ENCODE measurements around the gene FSTL1.

FSTL1 gene

DNA sequence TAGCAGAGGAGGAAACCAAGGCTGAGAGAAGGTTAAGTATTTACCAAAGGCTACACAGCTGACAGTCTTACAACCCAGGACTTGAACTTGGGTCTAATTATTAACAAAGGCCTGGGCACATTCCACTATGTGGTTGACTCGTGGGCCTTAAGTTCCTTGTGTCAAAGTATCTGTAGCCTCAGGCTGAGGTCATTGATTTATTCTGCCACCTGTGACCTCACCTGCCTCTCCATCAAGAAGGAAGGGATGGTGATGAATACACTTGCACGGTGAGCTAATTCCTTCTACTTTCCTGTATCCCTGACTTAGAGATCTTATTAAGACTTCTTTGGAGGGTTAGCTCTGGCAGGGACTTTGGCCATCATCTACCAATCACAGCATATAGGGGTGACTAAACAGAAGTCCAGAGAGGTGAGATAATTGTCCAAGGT is 81.7 kb downstream of the FSTL1 start:
- ChIA-PET CTCF (interaction anchor here (1.0 kb wide), 1 partner anchor 48 kb away, joined by 3 read pairs; no protein-coding TSS in a partner anchor), POLR2A (interaction anchor here (1.5 kb wide), 1 partner anchor 20 kb away, joined by 4 read pairs; the partner anchor contains the start of gene LRRC58)
- Histone ChIP-seq H3K4me3 (ENCODE audit: low read depth, low read length) (no peak overlapping the region), H3K9me3 (ENCODE audit: control insufficient read depth, insufficient read depth, low read depth, low read length) (no peaks in the 10 kb centered on the region), H3K36me3 (ENCODE audit: control insufficient read depth in 2 of 2, insufficient read depth in 1 of 2, low read length in 2 of 2) (no peaks in the 10 kb centered on the region), H3K27ac (ENCODE audit: extremely low read depth, low read depth, low read length) (no peak overlapping the region), H3K4me1 (ENCODE audit: control insufficient read depth, insufficient read depth, low read length) (no peaks in the 10 kb centered on the region)
- TF ChIP-seq ZNF121 (tag by site-specific recombination; IDR thresholded peaks at IDR 0.05) (no peak), ZNF433 (tag by site-specific recombination; IDR thresholded peaks at IDR 0.05; ENCODE audit: low read depth) (no peak), ZNF366 (tag by site-specific recombination; conservative IDR thresholded peaks at IDR 0.05) (peak; percentile 61)

DNA sequence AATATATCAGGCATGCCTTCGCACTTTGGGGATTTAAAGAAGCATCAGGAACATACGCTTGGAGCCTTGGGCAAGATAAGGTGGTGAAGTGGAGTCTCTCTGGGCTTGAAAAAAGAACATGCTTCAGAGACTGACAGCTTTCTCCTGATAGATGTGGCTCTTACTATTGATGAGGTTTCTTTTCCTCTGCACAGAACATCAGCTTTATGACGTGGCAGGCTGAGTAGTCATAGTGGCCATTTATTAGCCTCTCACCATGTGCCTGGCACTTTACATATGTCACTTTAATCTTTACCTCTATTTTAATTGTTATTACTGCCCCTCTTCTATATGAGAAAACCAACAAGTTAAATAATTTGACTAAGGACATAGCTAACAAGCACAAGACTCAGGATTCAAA is 82.6 kb downstream of the FSTL1 start:
- no peaks in the 10 kb centered on the region for H3K36me3 ChIP-seq (ENCODE audit: control insufficient read depth in 2 of 2, insufficient read depth in 1 of 2, low read length in 2 of 2)
- POLR2A ChIA-PET, result no interaction called here
- no peaks in the 10 kb centered on the region for H3K4me1 ChIP-seq (ENCODE audit: control insufficient read depth, insufficient read depth, low read length)
- H3K4me3 ChIP-seq (ENCODE audit: low read depth, low read length), result no peak overlapping the region
- no peak overlapping the region for H3K27ac ChIP-seq (ENCODE audit: extremely low read depth, low read depth, low read length)
- CTCF ChIA-PET, result interaction anchor here (1.0 kb wide), 1 partner anchor 49 kb away, joined by 3 read pairs; no protein-coding TSS in a partner anchor
- H3K9me3 ChIP-seq (ENCODE audit: control insufficient read depth, insufficient read depth, low read depth, low read length), result no peaks in the 10 kb centered on the region
- TF ChIP-seq ZNF654 (tag by site-specific recombination; IDR thresholded peaks at IDR 0.05; ENCODE audit: low read depth) (no peak), ZNF280D (tag by site-specific recombination; IDR thresholded peaks at IDR 0.05) (no peak), ZNF768 (tag by site-specific recombination; IDR thresholded peaks at IDR 0.05) (no peak), ZNF777 (tag by site-specific recombination; IDR thresholded peaks at IDR 0.05; ENCODE audit: borderline replicate concordance) (no peak), ZNF211 (tag by site-specific recombination; IDR thresholded peaks at IDR 0.05; ENCODE audit: low read depth) (no peak), ZBTB1 (tag by site-specific recombination; IDR thresholded peaks at IDR 0.05) (no peak), ZNF585B (tag by site-specific recombination; IDR thresholded peaks at IDR 0.05) (no peak), PRDM4 (tag by site-specific recombination; IDR thresholded peaks at IDR 0.05) (no peak)
- TF ChIP-seq, protein P1, sequence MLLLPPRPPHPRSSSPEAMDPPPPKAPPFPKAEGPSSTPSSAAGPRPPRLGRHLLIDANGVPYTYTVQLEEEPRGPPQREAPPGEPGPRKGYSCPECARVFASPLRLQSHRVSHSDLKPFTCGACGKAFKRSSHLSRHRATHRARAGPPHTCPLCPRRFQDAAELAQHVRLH (tag by site-specific recombination; IDR thresholded peaks at IDR 0.05), result no peak
- TF ChIP-seq, protein P2, sequence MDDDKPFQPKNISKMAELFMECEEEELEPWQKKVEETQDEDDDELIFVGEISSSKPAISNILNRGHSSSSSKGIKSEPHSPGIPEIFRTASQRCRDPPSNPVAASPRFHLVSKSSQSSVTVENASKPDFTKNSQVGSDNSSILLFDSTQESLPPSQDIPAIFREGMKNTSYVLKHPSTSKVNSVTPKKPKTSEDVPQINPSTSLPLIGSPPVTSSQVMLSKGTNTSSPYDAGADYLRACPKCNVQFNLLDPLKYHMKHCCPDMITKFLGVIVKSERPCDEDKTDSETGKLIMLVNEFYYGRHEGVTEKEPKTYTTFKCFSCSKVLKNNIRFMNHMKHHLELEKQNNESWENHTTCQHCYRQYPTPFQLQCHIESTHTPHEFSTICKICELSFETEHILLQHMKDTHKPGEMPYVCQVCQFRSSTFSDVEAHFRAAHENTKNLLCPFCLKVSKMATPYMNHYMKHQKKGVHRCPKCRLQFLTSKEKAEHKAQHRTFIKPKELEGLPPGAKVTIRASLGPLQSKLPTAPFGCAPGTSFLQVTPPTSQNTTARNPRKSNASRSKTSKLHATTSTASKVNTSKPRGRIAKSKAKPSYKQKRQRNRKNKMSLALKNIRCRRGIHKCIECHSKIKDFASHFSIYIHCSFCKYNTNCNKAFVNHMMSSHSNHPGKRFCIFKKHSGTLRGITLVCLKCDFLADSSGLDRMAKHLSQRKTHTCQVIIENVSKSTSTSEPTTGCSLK (tag by site-specific recombination; IDR thresholded peaks at IDR 0.05), result no peak
- TF ChIP-seq, protein P3, sequence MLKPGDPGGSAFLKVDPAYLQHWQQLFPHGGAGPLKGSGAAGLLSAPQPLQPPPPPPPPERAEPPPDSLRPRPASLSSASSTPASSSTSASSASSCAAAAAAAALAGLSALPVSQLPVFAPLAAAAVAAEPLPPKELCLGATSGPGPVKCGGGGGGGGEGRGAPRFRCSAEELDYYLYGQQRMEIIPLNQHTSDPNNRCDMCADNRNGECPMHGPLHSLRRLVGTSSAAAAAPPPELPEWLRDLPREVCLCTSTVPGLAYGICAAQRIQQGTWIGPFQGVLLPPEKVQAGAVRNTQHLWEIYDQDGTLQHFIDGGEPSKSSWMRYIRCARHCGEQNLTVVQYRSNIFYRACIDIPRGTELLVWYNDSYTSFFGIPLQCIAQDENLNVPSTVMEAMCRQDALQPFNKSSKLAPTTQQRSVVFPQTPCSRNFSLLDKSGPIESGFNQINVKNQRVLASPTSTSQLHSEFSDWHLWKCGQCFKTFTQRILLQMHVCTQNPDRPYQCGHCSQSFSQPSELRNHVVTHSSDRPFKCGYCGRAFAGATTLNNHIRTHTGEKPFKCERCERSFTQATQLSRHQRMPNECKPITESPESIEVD (tag by site-specific recombination; IDR thresholded peaks at IDR 0.05), result no peak
- TF ChIP-seq, protein P4, sequence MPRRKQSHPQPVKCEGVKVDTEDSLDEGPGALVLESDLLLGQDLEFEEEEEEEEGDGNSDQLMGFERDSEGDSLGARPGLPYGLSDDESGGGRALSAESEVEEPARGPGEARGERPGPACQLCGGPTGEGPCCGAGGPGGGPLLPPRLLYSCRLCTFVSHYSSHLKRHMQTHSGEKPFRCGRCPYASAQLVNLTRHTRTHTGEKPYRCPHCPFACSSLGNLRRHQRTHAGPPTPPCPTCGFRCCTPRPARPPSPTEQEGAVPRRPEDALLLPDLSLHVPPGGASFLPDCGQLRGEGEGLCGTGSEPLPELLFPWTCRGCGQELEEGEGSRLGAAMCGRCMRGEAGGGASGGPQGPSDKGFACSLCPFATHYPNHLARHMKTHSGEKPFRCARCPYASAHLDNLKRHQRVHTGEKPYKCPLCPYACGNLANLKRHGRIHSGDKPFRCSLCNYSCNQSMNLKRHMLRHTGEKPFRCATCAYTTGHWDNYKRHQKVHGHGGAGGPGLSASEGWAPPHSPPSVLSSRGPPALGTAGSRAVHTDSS (tag by site-specific recombination; IDR thresholded peaks at IDR 0.05), result no peak
